Ovary (tissue), 9 donors: Measurements from ENCODE around the gene UGP2. TPM values are rescaled to one million over a fixed set of nuclear protein-coding genes. Genes with fewer than 3 reads are reported as not detected.

Experiments
- DNase-seq, 5 donors: peaks; one replicate each; pipeline ENCODE4 v3.0.0-alpha.2; 2019 to 2020
- H3K27ac ChIP-seq, 2 donors: fragments of 200-600 bp; one replicate each; pipeline versions ENCODE4 v1.5.1 to v1.8.0; 2019 to 2022
- H3K27me3 ChIP-seq: fragments of 200-600 bp; one replicate; pipeline ENCODE4 v1.8.0; 2022
- H3K36me3 ChIP-seq: fragments of 200-600 bp; sonication (generic); one replicate; pipeline ENCODE4 v1.5.1; 2019
- H3K4me1 ChIP-seq: one replicate; pipeline ENCODE4 v1.8.1; 2013; ENCODE audit warnings: mild to moderate bottlenecking, moderate library complexity; ENCODE audit not compliant: insufficient read depth
- H3K4me3 ChIP-seq: fragments of 200-600 bp; sonication (generic); one replicate; pipeline ENCODE4 v1.5.1; 2017
- H3K9me3 ChIP-seq, 2 donors: fragments of 200-600 bp in 1 of 2; sonication (generic) in 1 of 2; one replicate each; pipeline versions ENCODE4 v1.5.1 to v1.8.1; 2013 to 2019; ENCODE audit warnings: mild to moderate bottlenecking in 1 of 2, moderate library complexity in 1 of 2
- CTCF ChIP-seq, 3 donors: fragments of 450-650 bp in 2 of 3; fragments of 200-600 bp in 1 of 3; IDR thresholded peaks; one replicate each; pipeline versions ENCODE4 v1.5.1 to v1.8.0; 2016 to 2022; ENCODE audit warnings: antibody characterized with exemption in 3 of 3, mild to moderate bottlenecking in 1 of 3
- EP300 ChIP-seq: sonication (generic); formaldehyde crosslinking; IDR thresholded peaks from one replicate; pipeline ENCODE4 v1.6.1; 2017; ENCODE audit warnings: antibody characterized with exemption
- POLR2A ChIP-seq: fragments of 450-650 bp; IDR thresholded peaks from one replicate; pipeline ENCODE4 v1.6.1; 2017; ENCODE audit warnings: antibody characterized with exemption, mild to moderate bottlenecking, moderate library complexity
- WGBS, 3 donors: extraction: QIAGEN DNeasy Blood & Tissue Kit in 1 of 3; methylation state at CpG; one replicate each; pipeline versions ENCODE4 v1.1.5 to v1.1.7; 2013 to 2017; 5-methylcytosine and 5-hydroxymethylcytosine counted together
- intact Hi-C, 4 donors: fragments of 100-400 bp; cut with DNase I; formaldehyde crosslinking; loops; one replicate each; pipeline versions ENCODE4 v1.11.0 to v1.15.1; 2022 to 2023
- polyA plus RNA-seq, 2 donors: library from polyadenylated mRNA; stranded (reverse); fragments of 200-250 nt in 1 of 2; fragments of 350-450 nt in 1 of 2; fragmentation: Illumina TruSeq in 1 of 2; extraction: RNeasy Lipid Tissue Mini Kit (QIAGEN cat#74804) in 1 of 2; gene quantifications; one replicate each; pipeline ENCODE4 v1.2.3, GENCODE V29; 2013 to 2014
- total RNA-seq, 7 donors: library from RNA; depleted of rRNA in 2 of 7; stranded (reverse); fragments of >200 nt in 2 of 7; fragmentation: NEBNext Ultra II Directional in 3 of 7; extraction: Animal tissue kit (Norgen Biotek cat#: 25700) in 3 of 7; gene quantifications; one replicate each; pipeline versions ENCODE4 v1.1.0 to v1.2.4, GENCODE V29; 2016 to 2023
- donor health status: DM: no; HTN: no; CAD: no; lungs with moderate emphysema.
- donor health status: DM: no; HTN: no; CAD: no.
- donor health status: Bipolar disorder and iron deficiency.
- donor health status: DM: yes; HTN: yes; CAD: no.
- donor health status: DM: no; HTN: no; CAD: no.
- donor health status: DM: yes; HTN: yes; CAD: no.

UGP2 gene
- total and polyA plus RNA-seq, 9 donors: 63.7 to 129 (median 85.1) TPM

- no peak for DNase-seq
- TF ChIP-seq CTCF (IDR thresholded peaks at IDR 0.05) (no peak), POLR2A (no peak), EP300 (no peak)
- Histone ChIP-seq H3K9me3 (no peaks in the 10 kb centered on the region), H3K27me3 (no peaks in the 10 kb centered on the region), H3K36me3 (no peaks in the 10 kb centered on the region), H3K4me1 (no peaks in the 10 kb centered on the region), H3K27ac (no peak overlapping the region), H3K4me3 (no peak overlapping the region)
- intact Hi-C loops: loop anchor here in 3 of 4 donors (5.0 to 10.0 kb wide), 3 partner anchors 166 to 268 kb away; no protein-coding TSS in a partner anchor
- 93 to 94% (median 93%) methylated on average over 1 of the region's 1 CpG for WGBS, 3 donors
Measured at GRCh38 chr2:63862806-63863205, 21.1 kb downstream of the UGP2 start.

- TF ChIP-seq POLR2A: no peak
- TF ChIP-seq EP300: no peak
- no peak for TF ChIP-seq CTCF (IDR thresholded peaks at IDR 0.05)
- Histone ChIP-seq H3K9me3 (no peaks in the 10 kb centered on the region), H3K27me3 (no peaks in the 10 kb centered on the region), H3K4me1 (no peaks in the 10 kb centered on the region), H3K36me3 (no peaks in the 10 kb centered on the region), H3K4me3 (no peak overlapping the region), H3K27ac (no peak overlapping the region)
- 65 to 82% (median 66%) methylated on average over 1 of the region's 1 CpG for WGBS, 3 donors
- intact Hi-C loops: loop anchor here in 3 of 4 donors (5.0 to 10.0 kb wide), 3 partner anchors 166 to 269 kb away; no protein-coding TSS in a partner anchor
- DNase-seq: no peak
Measured at GRCh38 chr2:63863707-63864106, 22.0 kb downstream of the UGP2 start.

- TF ChIP-seq EP300: no peak
- TF ChIP-seq CTCF (IDR thresholded peaks at IDR 0.05): no peak
- no peak for TF ChIP-seq POLR2A
- no peaks in the 10 kb centered on the region for H3K27me3 ChIP-seq
- H3K36me3 ChIP-seq: no peaks in the 10 kb centered on the region
- WGBS, 3 donors: 89 to 92% (median 90%) methylated on average over 6 of the region's 6 CpGs
- no peak for DNase-seq
- H3K4me1 ChIP-seq: no peaks in the 10 kb centered on the region
- no peaks in the 10 kb centered on the region for H3K9me3 ChIP-seq
- H3K27ac ChIP-seq: no peak overlapping the region
- intact Hi-C loops: loop anchor here in 1 of 4 donors (10.0 kb wide), 1 partner anchor 270 kb away; no protein-coding TSS in a partner anchor
- no peak overlapping the region for H3K4me3 ChIP-seq
Measured at GRCh38 chr2:63865159-63865799, 23.6 kb downstream of the UGP2 start.

- H3K9me3 ChIP-seq: no peaks in the 10 kb centered on the region
- no peaks in the 10 kb centered on the region for H3K36me3 ChIP-seq
- no peak overlapping the region for H3K4me3 ChIP-seq
- no peaks in the 10 kb centered on the region for H3K27me3 ChIP-seq
- H3K4me1 ChIP-seq: no peaks in the 10 kb centered on the region
- H3K27ac ChIP-seq: no peak overlapping the region
- TF ChIP-seq POLR2A (no peak), EP300 (no peak), CTCF (IDR thresholded peaks at IDR 0.05) (no peak)
- no peak for DNase-seq
- WGBS, 3 donors: 83 to 89% (median 89%) methylated on average over 2 of the region's 2 CpGs
- intact Hi-C loops: loop anchor here in 1 of 4 donors (10.0 kb wide), 1 partner anchor 271 kb away; no protein-coding TSS in a partner anchor
Measured at GRCh38 chr2:63866009-63866709, 24.5 kb downstream of the UGP2 start.
